Activated CD4-positive, alpha-beta memory T cell treated with anti-CD3 and anti-CD28 coated beads for 36 hours (primary cell): ENCODE measurements around the gene OSGEP. TPM values are rescaled to one million over a fixed set of nuclear protein-coding genes. Genes with fewer than 3 reads are reported as not detected.
A peak's percentile ranks its signal among the peaks of the same experiment; 100 is the strongest.

ENCODE experiments used
- CTCF ChIA-PET: fragments of 350-600 bp; sonication (Branson Sonifier 250); formaldehyde crosslinking; loops from one replicate; lab custom pipeline; 2021; ENCODE audit warnings: antibody characterized with exemption, inconsistent platforms; lab: Charles Lee
- POLR2A ChIA-PET: fragments of 350-600 bp; sonication (Branson Sonifier 250); formaldehyde crosslinking; loops from one replicate; lab custom pipeline; 2021; ENCODE audit warnings: antibody characterized with exemption; lab: Charles Lee
- DNase-seq: peaks from one replicate; pipeline ENCODE4 v3.0.0-alpha.2; 2020
- H3K27ac Mint-ChIP-seq: one replicate; pipeline ENCODE4 v1.8.0; 2021; ENCODE audit warnings: mixed read lengths
- H3K27me3 Mint-ChIP-seq: one replicate; pipeline ENCODE4 v1.8.0; 2021; ENCODE audit warnings: mixed read lengths
- H3K36me3 Mint-ChIP-seq: one replicate; pipeline ENCODE4 v1.8.0; 2021; ENCODE audit warnings: mixed read lengths
- H3K4me1 Mint-ChIP-seq: one replicate; pipeline ENCODE4 v1.8.0; 2021; ENCODE audit warnings: low read depth, mixed read lengths
- H3K4me3 Mint-ChIP-seq: one replicate; pipeline ENCODE4 v1.8.0; 2021; ENCODE audit warnings: mild to moderate bottlenecking, mixed read lengths
- H3K9me3 Mint-ChIP-seq: one replicate; pipeline ENCODE4 v1.8.0; 2021; ENCODE audit warnings: mixed read lengths
- intact Hi-C: fragments of 100-400 bp; cut with micrococcal nuclease; formaldehyde crosslinking; loops from one replicate; pipeline ENCODE4 v1.15.1; 2023
- total RNA-seq, 2 experiments: library from RNA; stranded (reverse); gene quantifications; one replicate each; pipeline ENCODE4 v1.2.3, GENCODE V29; 2021

Gene OSGEP
- total RNA-seq, result 10 to 100 TPM; 39.2 to 41.0 TPM

DNA sequence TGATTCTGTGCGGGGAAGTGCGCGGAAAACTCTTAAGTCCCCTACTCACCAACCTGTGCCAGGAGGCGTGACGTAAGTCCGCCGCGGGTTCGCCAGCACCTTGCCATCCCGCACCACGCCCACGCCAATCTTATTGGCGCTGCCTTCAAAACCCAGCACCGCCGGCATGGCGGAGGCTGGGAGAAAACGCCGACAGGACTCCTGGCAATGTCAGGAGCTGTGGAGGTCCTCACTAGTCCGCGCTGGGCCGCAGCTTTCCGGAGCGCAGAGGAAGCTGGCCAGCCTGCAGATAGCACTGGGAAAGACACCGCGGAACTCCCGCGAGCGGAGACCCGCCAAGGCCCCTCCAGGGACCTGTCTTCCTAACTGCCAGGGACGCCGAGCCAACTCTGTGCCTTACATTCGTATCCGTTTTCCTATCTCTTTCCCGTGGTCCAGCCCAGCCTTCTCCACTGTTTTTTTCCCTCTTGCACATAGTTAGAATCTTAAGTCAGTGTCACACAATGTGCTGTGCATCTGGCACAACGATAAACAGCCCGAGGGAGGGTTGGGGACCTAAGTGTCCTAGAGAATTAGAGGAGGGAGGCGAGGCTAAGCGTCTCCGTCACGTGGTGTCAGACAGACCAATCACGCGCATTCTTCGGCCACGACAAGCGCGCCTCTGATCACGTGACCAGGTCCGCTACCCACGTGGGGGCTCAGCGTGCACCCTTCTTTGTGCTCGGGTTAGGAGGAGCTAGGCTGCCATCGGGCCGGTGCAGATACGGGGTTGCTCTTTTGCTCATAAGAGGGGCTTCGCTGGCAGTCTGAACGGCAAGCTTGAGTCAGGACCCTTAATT, at the start of gene OSGEP, which contains the start of gene APEX1:
OSGEP (minus strand) TSS at position 297 of the 839 bp plus-strand sequence; CDS start at position 168, 129 bp downstream.
APEX1 (plus strand) TSS at position 711 of the 839 bp plus-strand sequence. CDS start 420 bp downstream, outside the sequence.
- POLR2A ChIA-PET, result interaction anchor here (0.6 to 4.6 kb wide), 12 partner anchors 9 to 229 kb away, joined by 3 to 66 read pairs (median 6); partner anchors contain the start of genes PARP2, PNP and TEP1
- H3K27me3 Mint-ChIP-seq, result no peaks in the 10 kb centered on the region
- H3K4me3 Mint-ChIP-seq, result peak within 1 kb of the TSS; percentile 13
- no peak within 1 kb of the TSS for H3K27ac Mint-ChIP-seq
- H3K36me3 Mint-ChIP-seq, result peaks cover 29% of the 10 kb centered on the region
- CTCF ChIA-PET, result interaction anchor here (0.7 to 4.3 kb wide), 9 partner anchors 11 to 516 kb away, joined by 3 to 29 read pairs (median 6); partner anchors contain the start of genes PARP2, PNP and TEP1
- H3K9me3 Mint-ChIP-seq, result no peaks in the 10 kb centered on the region
- H3K4me1 Mint-ChIP-seq, result peaks cover 22% of the 10 kb centered on the region
- DNase-seq, result peak; percentile 99
- intact Hi-C loops, result loop anchor here (1.0 to 10.0 kb wide), 9 partner anchors 15 to 650 kb away; partner anchors contain the start of genes CCNB1IP1, PARP2, PNP and TEP1

DNA sequence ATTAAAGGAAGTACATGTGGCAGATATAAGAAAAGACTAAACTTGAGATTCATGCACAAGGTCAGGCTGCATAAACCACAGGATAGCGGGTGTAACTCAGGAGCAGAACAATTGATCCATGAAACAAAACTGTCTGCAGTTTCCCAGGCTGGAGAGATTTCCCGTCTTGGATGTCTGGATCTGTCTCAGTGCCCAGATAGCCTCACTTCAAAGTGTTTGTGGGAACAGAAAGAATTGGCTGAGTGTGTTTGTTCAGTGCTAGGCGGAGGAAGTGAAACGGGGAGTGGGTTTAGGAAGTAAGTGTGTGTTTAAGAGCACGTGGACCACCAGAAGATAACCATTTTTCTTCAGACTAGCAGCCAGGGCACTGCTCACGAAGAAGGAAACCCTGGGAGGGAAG, 49.3 kb upstream of the OSGEP start:
- intact Hi-C loops, result no loop called here
- no peaks in the 10 kb centered on the region for H3K4me1 Mint-ChIP-seq
- CTCF ChIA-PET, result no interaction called here
- H3K4me3 Mint-ChIP-seq, result no peak overlapping the region
- no peak for DNase-seq
- POLR2A ChIA-PET, result no interaction called here
- peaks cover 2% of the 10 kb centered on the region for H3K27me3 Mint-ChIP-seq
- no peaks in the 10 kb centered on the region for H3K36me3 Mint-ChIP-seq
- H3K9me3 Mint-ChIP-seq, result no peaks in the 10 kb centered on the region
- no peak overlapping the region for H3K27ac Mint-ChIP-seq

GRCh38 chr14:20501346-20501745, 46.7 kb upstream of the OSGEP start:
- H3K4me1 Mint-ChIP-seq, result peaks cover 4% of the 10 kb centered on the region
- ChIA-PET CTCF (no interaction called here), POLR2A (no interaction called here)
- intact Hi-C loops, result no loop called here
- no peak for DNase-seq
- peaks cover 2% of the 10 kb centered on the region for H3K27me3 Mint-ChIP-seq
- H3K27ac Mint-ChIP-seq, result no peak overlapping the region
- no peak overlapping the region for H3K4me3 Mint-ChIP-seq
- H3K36me3 Mint-ChIP-seq, result no peaks in the 10 kb centered on the region
- H3K9me3 Mint-ChIP-seq, result no peaks in the 10 kb centered on the region

GRCh38 chr14:20499881-20500280, 45.3 kb upstream of the OSGEP start:
- intact Hi-C loops, result no loop called here
- H3K4me1 Mint-ChIP-seq, result peaks cover 16% of the 10 kb centered on the region
- H3K36me3 Mint-ChIP-seq, result no peaks in the 10 kb centered on the region
- ChIA-PET POLR2A (no interaction called here), CTCF (no interaction called here)
- H3K9me3 Mint-ChIP-seq, result no peaks in the 10 kb centered on the region
- no peak for DNase-seq
- H3K27me3 Mint-ChIP-seq, result peaks cover 2% of the 10 kb centered on the region
- no peak overlapping the region for H3K4me3 Mint-ChIP-seq
- H3K27ac Mint-ChIP-seq, result no peak overlapping the region

DNA sequence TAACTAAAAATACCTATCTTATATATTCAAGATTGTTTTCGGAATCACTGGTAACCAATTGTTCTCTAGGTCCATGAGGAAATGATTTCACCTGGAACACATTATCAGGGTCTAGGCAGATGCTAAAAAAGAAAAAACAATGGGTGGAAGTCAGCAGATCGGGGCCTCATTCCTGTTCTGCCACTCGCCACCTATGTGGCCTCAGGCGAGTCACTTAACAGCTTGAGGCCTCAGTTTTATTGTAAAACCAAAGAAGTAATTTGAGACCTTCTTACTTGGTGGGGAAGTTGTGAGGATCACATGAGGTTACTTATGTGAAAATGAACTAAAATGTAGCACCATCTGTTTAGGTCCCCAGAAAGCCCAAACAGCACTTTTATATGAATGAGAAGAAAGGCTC, 44.5 kb upstream of the OSGEP start:
- DNase-seq, result no peak
- CTCF ChIA-PET, result no interaction called here
- H3K4me3 Mint-ChIP-seq, result no peak overlapping the region

DNA sequence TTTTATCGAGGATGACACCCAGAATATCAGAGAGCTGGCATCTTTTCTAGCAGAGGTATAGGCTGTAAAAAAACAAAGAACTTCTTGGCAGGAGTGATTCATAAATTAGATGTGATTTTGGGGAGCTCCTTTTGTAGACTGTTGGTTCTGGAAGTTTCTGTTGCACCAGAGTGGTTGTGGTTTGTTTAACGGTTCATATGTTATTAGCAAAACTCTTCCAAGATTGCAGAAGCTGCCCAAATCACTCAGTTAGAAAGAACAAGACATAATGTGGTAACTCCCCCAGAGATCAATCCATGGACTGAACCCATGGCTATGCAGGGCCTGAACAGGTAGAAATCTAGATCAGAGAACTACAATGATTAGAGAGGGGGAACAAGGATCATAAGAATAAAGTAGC, 44.0 kb upstream of the OSGEP start:
- no peak for DNase-seq
- H3K4me3 Mint-ChIP-seq, result no peak overlapping the region
- H3K9me3 Mint-ChIP-seq, result no peaks in the 10 kb centered on the region
- H3K27ac Mint-ChIP-seq, result peak overlapping the region; percentile 5
- peaks cover 22% of the 10 kb centered on the region for H3K4me1 Mint-ChIP-seq
- intact Hi-C loops, result no loop called here
- no peaks in the 10 kb centered on the region for H3K27me3 Mint-ChIP-seq
- no peaks in the 10 kb centered on the region for H3K36me3 Mint-ChIP-seq
- POLR2A ChIA-PET, result no interaction called here
- CTCF ChIA-PET, result no interaction called here

More for the DNA sequence above, 44.5 kb upstream of the OSGEP start:
- intact Hi-C loops, result no loop called here
- Mint-ChIP-seq H3K27me3 (no peaks in the 10 kb centered on the region), H3K9me3 (no peaks in the 10 kb centered on the region), H3K27ac (no peak overlapping the region), H3K36me3 (no peaks in the 10 kb centered on the region), H3K4me1 (peaks cover 19% of the 10 kb centered on the region)
- POLR2A ChIA-PET, result no interaction called here

DNA sequence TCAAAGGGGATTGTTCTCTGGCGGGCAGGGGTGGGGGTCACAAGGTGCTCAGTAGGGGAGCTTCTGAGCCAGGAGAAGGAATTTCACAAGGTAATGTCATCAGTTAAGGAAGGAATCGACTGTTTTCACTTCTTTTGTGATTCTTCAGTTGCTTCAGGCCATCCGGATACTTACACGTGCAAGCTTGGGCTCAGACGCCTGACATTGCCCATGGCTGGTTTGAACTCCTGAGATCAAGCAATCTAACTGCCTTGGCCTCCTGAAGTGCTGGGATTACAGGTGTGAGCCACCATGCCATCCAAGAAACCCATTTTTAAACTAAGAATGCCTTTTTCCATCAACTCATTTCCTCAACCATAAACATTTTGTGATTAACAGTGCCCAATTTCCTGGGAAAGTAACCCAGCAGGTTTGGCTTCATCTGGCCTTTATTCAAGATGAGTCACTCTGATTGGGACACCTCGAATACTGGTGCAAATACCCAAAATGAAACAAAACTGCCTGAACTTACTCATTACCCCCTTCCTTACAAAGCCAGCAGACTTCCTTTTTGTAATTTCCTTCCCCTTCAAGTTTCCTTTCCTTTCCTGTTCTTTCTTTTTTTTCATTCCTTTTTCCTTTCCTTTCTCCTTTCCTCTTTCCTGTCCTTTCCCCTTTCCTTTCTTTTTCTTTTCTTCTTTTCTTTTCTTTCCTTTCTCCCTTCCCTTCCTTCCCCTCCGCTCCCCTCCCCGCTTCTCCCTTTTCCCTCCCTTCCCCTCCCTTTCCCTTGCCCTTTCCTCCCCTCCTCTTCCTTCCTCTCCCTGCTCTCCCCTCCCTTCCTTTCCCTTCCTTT, 40.5 kb upstream of the OSGEP start:
- CTCF ChIA-PET, result interaction anchor here (1.1 to 1.4 kb wide), 2 partner anchors 8 to 18 kb away, joined by 3 read pairs; no protein-coding TSS in a partner anchor
- no peak for DNase-seq
- Mint-ChIP-seq H3K4me3 (no peak overlapping the region), H3K27me3 (no peaks in the 10 kb centered on the region), H3K27ac (peak overlapping the region; percentile 35), H3K36me3 (no peaks in the 10 kb centered on the region), H3K9me3 (no peaks in the 10 kb centered on the region), H3K4me1 (peaks cover 45% of the 10 kb centered on the region)
- POLR2A ChIA-PET, result interaction anchor here (2.5 kb wide), 1 partner anchor 25 kb away, joined by 5 read pairs; no protein-coding TSS in a partner anchor
- intact Hi-C loops, result loop anchor here (1.0 to 5.0 kb wide), 3 partner anchors 25 to 187 kb away; partner anchors contain the start of gene RNASE4

DNA sequence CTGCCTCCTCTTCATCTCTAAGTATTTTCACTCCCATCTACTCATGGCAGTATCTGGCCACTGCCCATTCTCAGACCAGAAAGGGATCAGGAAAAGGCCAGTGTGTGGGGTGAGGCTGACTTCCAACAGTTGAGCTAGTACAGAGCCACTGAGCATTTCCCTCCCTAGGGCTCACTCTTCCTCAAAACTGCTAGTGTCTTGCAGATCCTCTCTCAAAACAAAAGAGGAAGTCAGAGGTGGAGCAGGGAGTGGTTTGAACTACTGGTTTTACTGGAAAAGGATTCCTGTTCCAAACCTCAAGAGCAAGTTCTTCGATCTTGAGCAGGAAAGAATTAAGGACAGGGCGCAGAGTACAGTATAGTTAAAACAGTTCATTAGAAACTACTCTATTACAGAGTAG, 39.0 kb upstream of the OSGEP start:
- peaks cover 55% of the 10 kb centered on the region for H3K4me1 Mint-ChIP-seq
- CTCF ChIA-PET, result interaction anchor here (0.6 kb wide), 1 partner anchor 285 kb away, joined by 3 read pairs; no protein-coding TSS in a partner anchor

DNA sequence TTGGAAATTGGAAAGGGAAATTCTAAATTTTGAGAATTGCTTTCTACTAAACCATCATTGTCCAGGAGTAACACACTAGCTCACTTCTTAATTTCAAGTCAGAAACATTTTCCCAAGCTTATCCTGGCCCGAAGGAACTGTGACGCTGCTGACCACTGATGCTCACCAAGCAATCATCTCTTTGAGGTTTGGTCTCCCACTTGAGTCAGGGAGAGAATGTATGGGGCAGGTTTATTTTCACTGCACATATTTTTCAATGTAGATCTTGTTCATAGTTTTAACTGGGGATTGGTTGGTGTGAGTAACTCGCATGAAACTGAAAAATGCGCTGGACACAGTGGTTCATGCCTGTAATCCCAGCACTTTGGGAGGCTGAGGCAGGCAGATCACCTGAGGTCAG, 37.9 kb upstream of the OSGEP start:
- no peak overlapping the region for H3K4me3 Mint-ChIP-seq
- H3K9me3 Mint-ChIP-seq, result no peaks in the 10 kb centered on the region
- CTCF ChIA-PET, result no interaction called here
- POLR2A ChIA-PET, result interaction anchor here (1.5 kb wide), 1 partner anchor 22 kb away, joined by 5 read pairs; no protein-coding TSS in a partner anchor
- no peak overlapping the region for H3K27ac Mint-ChIP-seq
- no peaks in the 10 kb centered on the region for H3K36me3 Mint-ChIP-seq
- DNase-seq, result no peak
- intact Hi-C loops, result loop anchor here (5.0 kb wide), 2 partner anchors 120 to 190 kb away; partner anchors contain the start of gene RNASE4
- no peaks in the 10 kb centered on the region for H3K27me3 Mint-ChIP-seq
- H3K4me1 Mint-ChIP-seq, result peaks cover 62% of the 10 kb centered on the region

More for the DNA sequence above, 39.0 kb upstream of the OSGEP start:
- Mint-ChIP-seq H3K27me3 (no peaks in the 10 kb centered on the region), H3K9me3 (no peaks in the 10 kb centered on the region), H3K36me3 (no peaks in the 10 kb centered on the region), H3K27ac (no peak overlapping the region), H3K4me3 (no peak overlapping the region)
- POLR2A ChIA-PET, result interaction anchor here (2.5 kb wide), 1 partner anchor 24 kb away, joined by 5 read pairs; no protein-coding TSS in a partner anchor
- DNase-seq, result no peak
- intact Hi-C loops, result loop anchor here (5.0 kb wide), 2 partner anchors 119 to 189 kb away; partner anchors contain the start of gene RNASE4

GRCh38 chr14:20490563-20490962, 36.0 kb upstream of the OSGEP start:
- peak overlapping the region; percentile 9 for H3K4me3 Mint-ChIP-seq
- H3K27ac Mint-ChIP-seq, result peak overlapping the region; percentile 58
- POLR2A ChIA-PET, result interaction anchor here (2.0 kb wide), 1 partner anchor 21 kb away, joined by 5 read pairs; the partner anchor contains the start of gene PNP
- intact Hi-C loops, result loop anchor here (5.0 kb wide), 2 partner anchors 122 to 192 kb away; partner anchors contain the start of gene RNASE4
- H3K27me3 Mint-ChIP-seq, result no peaks in the 10 kb centered on the region
- no peaks in the 10 kb centered on the region for H3K36me3 Mint-ChIP-seq
- CTCF ChIA-PET, result no interaction called here
- DNase-seq, result no peak
- no peaks in the 10 kb centered on the region for H3K9me3 Mint-ChIP-seq
- H3K4me1 Mint-ChIP-seq, result peaks cover 68% of the 10 kb centered on the region
